Keratinocyte (primary cell): ENCODE results near the gene AXIN1. TPM values are rescaled to one million over a fixed set of nuclear protein-coding genes. Genes with fewer than 3 reads are reported as not detected.

Experiments used
- DNase-seq: peaks from one replicate; pipeline ENCODE4 v3.0.0-alpha.2; 2011; ENCODE audit warnings: low read depth, missing footprints, low spot score
- FAIRE-seq: peaks from 2 replicates; lab custom pipeline; 2011; peaks lifted over from hg19 to GRCh38; lab: Jason Lieb, UNC
- H2AFZ ChIP-seq: 2 replicates; pipeline ENCODE4 v1.6.0; 2012; ENCODE audit warnings: low read length, control low read depth, inconsistent platforms; ENCODE audit not compliant: control insufficient read depth
- H3K27ac ChIP-seq: 2 replicates; pipeline ENCODE4 v1.5.1; 2011; ENCODE audit warnings: low read length; ENCODE audit not compliant: control insufficient read depth, insufficient read depth
- H3K27me3 ChIP-seq: 3 replicates; pipeline ENCODE4 v1.6.0; 2011; ENCODE audit warnings: low read length; ENCODE audit not compliant: control insufficient read depth, insufficient read depth; ENCODE audit errors: extremely low read depth
- H3K36me3 ChIP-seq, 2 experiments: 2 replicates in 1 of 2; 3 replicates in 1 of 2; pipeline ENCODE4 v1.5.1; 2011; ENCODE audit warnings: low read length in 2 of 2, mild to moderate bottlenecking in 1 of 2; ENCODE audit not compliant: control insufficient read depth in 2 of 2, insufficient read depth in 2 of 2; ENCODE audit errors: extremely low read depth in 1 of 2
- H3K4me1 ChIP-seq: 3 replicates; pipeline ENCODE4 v1.5.1; 2011; ENCODE audit warnings: low read length; ENCODE audit not compliant: control insufficient read depth, insufficient read depth; ENCODE audit errors: extremely low read depth
- H3K4me2 ChIP-seq: 3 replicates; pipeline ENCODE4 v1.6.0; 2011; ENCODE audit warnings: low read depth, low read length; ENCODE audit not compliant: control insufficient read depth, insufficient read depth; ENCODE audit errors: extremely low read depth
- H3K4me3 ChIP-seq, 3 experiments: fragments of 200-600 bp in 1 of 3; sonication (generic) in 1 of 3; 2 replicates in 2 of 3; 3 replicates in 1 of 3; pipeline ENCODE4 v1.5.1; 2011 to 2016; ENCODE audit warnings: low read length in 3 of 3, mild to moderate bottlenecking in 3 of 3, control low read depth in 2 of 3, inconsistent platforms in 1 of 3, low read depth in 1 of 3, mixed read lengths in 1 of 3, mixed run types in 1 of 3, moderate library complexity in 1 of 3; ENCODE audit not compliant: control insufficient read depth in 2 of 3, insufficient read depth in 2 of 3; ENCODE audit errors: extremely low read depth in 1 of 3
- H3K79me2 ChIP-seq: 2 replicates; pipeline ENCODE4 v1.6.0; 2012; ENCODE audit warnings: low read length; ENCODE audit not compliant: control insufficient read depth, insufficient read depth
- H3K9ac ChIP-seq: 3 replicates; pipeline ENCODE4 v1.6.0; 2011; ENCODE audit warnings: low read length; ENCODE audit not compliant: control insufficient read depth, insufficient read depth; ENCODE audit errors: extremely low read depth
- H3K9me1 ChIP-seq: 3 replicates; pipeline ENCODE4 v1.6.0; 2011; ENCODE audit warnings: low read length; ENCODE audit not compliant: control insufficient read depth, insufficient read depth; ENCODE audit errors: extremely low read depth
- H3K9me3 ChIP-seq: 2 replicates; pipeline ENCODE4 v1.5.1; 2012; ENCODE audit warnings: low read depth, low read length; ENCODE audit not compliant: control insufficient read depth
- H4K20me1 ChIP-seq: 3 replicates; pipeline ENCODE4 v1.6.0; 2011; ENCODE audit warnings: low read length; ENCODE audit not compliant: control insufficient read depth, insufficient read depth; ENCODE audit errors: extremely low read depth
- EZH2 ChIP-seq: IDR thresholded peaks from one replicate; pipeline ENCODE4 v1.6.1; 2012; ENCODE audit warnings: inconsistent platforms, mild to moderate bottlenecking, low read length, moderate library complexity
- dilution Hi-C: fragments of 300-500 bp; cut with MboI; formaldehyde crosslinking; loops from one replicate; pipeline ENCODE4 v1.7.0; 2020; ENCODE audit warnings: low sequenced_read_pairs; ENCODE audit not compliant: extremely low pct_ligation_motif_present
- polyA plus RNA-seq, 5 experiments: library from polyadenylated mRNA; depleted of rRNA in 3 of 5; stranded (reverse) in 3 of 5; stranded (forward) in 1 of 5; unstranded in 1 of 5; fragments of >200 nt; gene quantifications; 1 replicate in 1 of 5; 2 replicates in 3 of 5; 3 replicates in 1 of 5; pipeline versions ENCODE4 v1.2.1 to v1.2.3, GENCODE V29; 2011 to 2012; ENCODE audit warnings: missing spikeins in 2 of 5, low read depth in 1 of 5, low replicate concordance in 1 of 5
- TF ChIP-seq, protein P1 (sequence below), 3 experiments: IDR thresholded peaks in 1 of 3; conservative IDR thresholded peaks in 1 of 3; optimal IDR thresholded peaks in 1 of 3; 2 replicates in 2 of 3; 3 replicates in 1 of 3; pipeline versions ENCODE3 to v1.5.1; 2011; ENCODE audit warnings: low read length in 3 of 3, mild to moderate bottlenecking in 3 of 3, moderate library complexity in 2 of 3, control low read depth in 1 of 3, inconsistent platforms in 1 of 3; ENCODE audit not compliant: insufficient read depth in 2 of 3; ENCODE audit errors: extremely low read depth in 1 of 3

The AXIN1 gene
- polyA plus RNA-seq, 1 donor (not counting 4 experiments of a cell fraction or from before 2014, with no cell fraction given) = 8.8 TPM

DNA sequence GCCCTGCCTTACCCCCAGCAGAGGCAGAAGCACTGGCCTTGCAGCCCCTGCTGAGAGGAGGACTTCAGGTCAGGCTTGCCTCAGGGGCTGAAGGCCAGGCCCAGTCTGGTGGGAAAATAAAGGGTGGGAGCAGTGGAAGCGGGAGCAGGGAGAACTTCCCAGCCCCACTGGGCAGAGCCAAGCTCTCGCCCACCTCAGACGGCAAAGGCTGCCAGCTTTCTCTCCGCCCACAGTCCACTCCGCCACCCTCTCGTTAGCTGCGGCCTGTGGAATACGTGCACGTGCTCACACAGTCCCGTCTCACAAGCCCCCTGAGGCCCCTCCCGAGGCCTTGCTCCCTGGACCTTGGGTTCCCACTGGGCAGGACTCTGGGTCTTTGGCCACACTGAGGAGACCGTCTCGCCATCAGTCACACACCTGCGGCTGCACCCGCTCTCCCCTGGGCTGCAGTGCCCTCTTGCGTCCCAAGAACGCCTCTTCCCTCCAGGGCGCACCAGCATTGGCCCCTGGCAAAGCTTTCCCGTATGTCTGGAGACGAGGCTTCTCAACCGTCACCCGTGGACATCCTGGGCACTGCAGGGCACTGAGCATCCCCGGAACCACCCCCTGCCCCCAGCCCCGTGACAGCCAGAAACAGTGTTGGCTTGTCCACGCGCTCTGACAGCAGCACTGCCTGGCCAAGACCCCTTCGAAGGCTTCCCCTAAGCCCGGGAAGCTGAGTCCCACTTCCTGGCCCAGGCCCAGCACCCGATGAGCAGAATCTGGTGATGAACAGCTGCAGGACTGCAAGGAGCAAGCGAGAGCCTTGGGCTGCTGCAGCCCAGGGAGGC is 9.6 kb upstream of the AXIN1 start:
- Histone ChIP-seq H3K27ac (no peak overlapping the region), H3K9me1 (no peaks in the 10 kb centered on the region), H3K4me2 (peak overlapping the region; percentile 29), H2AFZ (no peak overlapping the region), H3K4me3 (no peak overlapping the region), H3K9ac (no peak overlapping the region), H3K9me3 (no peaks in the 10 kb centered on the region), H4K20me1 (no peaks in the 10 kb centered on the region), H3K27me3 (peaks cover 9% of the 10 kb centered on the region), H3K36me3 (peaks cover 0 to 2% of the 10 kb centered on the region in 2 experiments), H3K4me1 (no peaks in the 10 kb centered on the region), H3K79me2 (no peaks in the 10 kb centered on the region)
- FAIRE-seq (peak; percentile 56), DNase-seq (no peak)
- TF ChIP-seq, protein P1, sequence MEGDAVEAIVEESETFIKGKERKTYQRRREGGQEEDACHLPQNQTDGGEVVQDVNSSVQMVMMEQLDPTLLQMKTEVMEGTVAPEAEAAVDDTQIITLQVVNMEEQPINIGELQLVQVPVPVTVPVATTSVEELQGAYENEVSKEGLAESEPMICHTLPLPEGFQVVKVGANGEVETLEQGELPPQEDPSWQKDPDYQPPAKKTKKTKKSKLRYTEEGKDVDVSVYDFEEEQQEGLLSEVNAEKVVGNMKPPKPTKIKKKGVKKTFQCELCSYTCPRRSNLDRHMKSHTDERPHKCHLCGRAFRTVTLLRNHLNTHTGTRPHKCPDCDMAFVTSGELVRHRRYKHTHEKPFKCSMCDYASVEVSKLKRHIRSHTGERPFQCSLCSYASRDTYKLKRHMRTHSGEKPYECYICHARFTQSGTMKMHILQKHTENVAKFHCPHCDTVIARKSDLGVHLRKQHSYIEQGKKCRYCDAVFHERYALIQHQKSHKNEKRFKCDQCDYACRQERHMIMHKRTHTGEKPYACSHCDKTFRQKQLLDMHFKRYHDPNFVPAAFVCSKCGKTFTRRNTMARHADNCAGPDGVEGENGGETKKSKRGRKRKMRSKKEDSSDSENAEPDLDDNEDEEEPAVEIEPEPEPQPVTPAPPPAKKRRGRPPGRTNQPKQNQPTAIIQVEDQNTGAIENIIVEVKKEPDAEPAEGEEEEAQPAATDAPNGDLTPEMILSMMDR (optimal IDR thresholded peaks at IDR 0.05 in 1 of 3, IDR thresholded peaks at IDR 0.05 in 1 of 3, conservative IDR thresholded peaks at IDR 0.05 in 1 of 3; ENCODE audit: extremely low read depth in 1 of 3, insufficient read depth in 2 of 3, low read length in 3 of 3) = peak; percentile 82 to 99 (median 97)
- TF ChIP-seq EZH2 = no peak
- dilution Hi-C loops = no loop called here

DNA sequence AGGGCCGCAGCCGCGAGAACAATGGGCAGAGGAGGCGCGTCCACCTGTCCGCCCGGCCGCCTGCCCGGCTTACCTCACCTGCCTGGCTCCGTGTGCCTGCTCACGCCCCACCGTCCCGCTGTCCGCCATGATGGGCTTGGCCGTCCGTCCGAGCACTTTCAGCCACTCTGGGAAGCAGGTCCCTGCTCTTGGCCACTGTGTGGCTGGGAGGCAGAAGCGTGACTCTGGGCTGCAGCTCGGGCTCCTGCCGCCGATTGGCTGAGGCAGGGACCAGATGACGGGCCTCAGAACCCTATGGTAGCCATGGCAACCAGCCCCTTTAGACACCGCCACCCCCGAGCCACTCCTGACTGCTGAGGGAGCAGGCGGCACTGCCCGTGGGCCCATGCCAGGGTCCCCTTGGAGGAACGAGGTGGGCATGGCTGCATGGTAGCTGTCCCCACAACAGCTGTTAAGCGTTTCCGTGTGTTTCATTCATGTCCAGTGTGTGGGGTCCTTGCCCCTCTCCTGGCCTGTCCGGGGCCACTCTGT is 8.9 kb upstream of the AXIN1 start:
- peaks cover 9% of the 10 kb centered on the region for H3K27me3 ChIP-seq
- dilution Hi-C loops = no loop called here
- H3K4me2 ChIP-seq = no peak overlapping the region
- no peak overlapping the region for H3K4me3 ChIP-seq
- no peak overlapping the region for H2AFZ ChIP-seq
- DNase-seq (no peak), FAIRE-seq (no peak)
- H3K9me3 ChIP-seq = no peaks in the 10 kb centered on the region
- H3K9ac ChIP-seq = no peak overlapping the region
- H3K4me1 ChIP-seq = no peaks in the 10 kb centered on the region
- no peak for TF ChIP-seq EZH2
- TF ChIP-seq, protein P1 (optimal IDR thresholded peaks at IDR 0.05 in 1 of 3, IDR thresholded peaks at IDR 0.05 in 1 of 3, conservative IDR thresholded peaks at IDR 0.05 in 1 of 3; ENCODE audit: extremely low read depth in 1 of 3, insufficient read depth in 2 of 3, low read length in 3 of 3) = no peak
- no peaks in the 10 kb centered on the region for H3K9me1 ChIP-seq
- peaks cover 0 to under 1% of the 10 kb centered on the region in 2 experiments for H3K36me3 ChIP-seq
- H3K27ac ChIP-seq = no peak overlapping the region
- no peaks in the 10 kb centered on the region for H3K79me2 ChIP-seq
- no peaks in the 10 kb centered on the region for H4K20me1 ChIP-seq
